GM10847 (cell line): Measurements from ENCODE around the gene PPFIBP2.

ENCODE experiments used
- POLR2A ChIP-seq: IDR thresholded peaks from 2 replicates; pipeline ENCODE4 v1.6.1; 2011; ENCODE audit not compliant: insufficient read length; ENCODE audit errors: extremely low read depth

Gene PPFIBP2

GRCh38 chr11:7552666-7553065 is 38.9 kb downstream of the PPFIBP2 start:
- no peak for TF ChIP-seq POLR2A

- TF ChIP-seq POLR2A = no peak
Measured at GRCh38 chr11:7555052-7555699, 41.4 kb downstream of the PPFIBP2 start.

GRCh38 chr11:7558046-7558445 is 44.2 kb downstream of the PPFIBP2 start:
- TF ChIP-seq POLR2A = no peak

- TF ChIP-seq POLR2A = no peak
Measured at GRCh38 chr11:7559398-7560283, 45.8 kb downstream of the PPFIBP2 start.

- no peak for TF ChIP-seq POLR2A
Measured at GRCh38 chr11:7561562-7561961, 47.8 kb downstream of the PPFIBP2 start.

GRCh38 chr11:7563281-7563680 is 49.5 kb downstream of the PPFIBP2 start:
- no peak for TF ChIP-seq POLR2A

GRCh38 chr11:7564803-7565202 is 51.0 kb downstream of the PPFIBP2 start:
- no peak for TF ChIP-seq POLR2A

- TF ChIP-seq POLR2A = no peak
Measured at GRCh38 chr11:7567311-7567710, 53.5 kb downstream of the PPFIBP2 start.

- TF ChIP-seq POLR2A = no peak
Measured at GRCh38 chr11:7569044-7569443, 55.2 kb downstream of the PPFIBP2 start.

- TF ChIP-seq POLR2A = no peak
Measured at GRCh38 chr11:7570241-7570640, 56.4 kb downstream of the PPFIBP2 start.

GRCh38 chr11:7570938-7571521 is 57.2 kb downstream of the PPFIBP2 start:
- no peak for TF ChIP-seq POLR2A

GRCh38 chr11:7571640-7572000 is 57.8 kb downstream of the PPFIBP2 start:
- TF ChIP-seq POLR2A = no peak

GRCh38 chr11:7572001-7572712 is 58.4 kb downstream of the PPFIBP2 start:
- TF ChIP-seq POLR2A = no peak

GRCh38 chr11:7573193-7573557 is 59.4 kb downstream of the PPFIBP2 start:
- no peak for TF ChIP-seq POLR2A

GRCh38 chr11:7573558-7574296 is 59.9 kb downstream of the PPFIBP2 start:
- TF ChIP-seq POLR2A = no peak
